Effector CD8-positive, alpha-beta T cell (primary cell): Measurements from ENCODE around the gene LLPH.
A peak's percentile ranks its signal among the peaks of the same experiment; 100 is the strongest.

Experiments
- DNase-seq: peaks from one replicate; lab custom pipeline; 2025; lab: John Stamatoyannopoulos, UW

The LLPH gene

GRCh38 chr12:66092559-66093269 lies 37.8 kb downstream of the LLPH start:
- no peak for DNase-seq

- no peak for DNase-seq
These were observed 40.4 kb downstream of the LLPH start for GRCh38 chr12:66090157-66090556.

- DNase-seq, result peak; percentile 14
These were observed 43.1 kb downstream of the LLPH start for GRCh38 chr12:66087365-66087943.

- no peak for DNase-seq
These were observed 44.6 kb downstream of the LLPH start for GRCh38 chr12:66085998-66086397.

GRCh38 chr12:66085213-66085612 lies 45.3 kb downstream of the LLPH start:
- DNase-seq, result no peak

GRCh38 chr12:66083766-66084165 lies 46.8 kb downstream of the LLPH start:
- no peak for DNase-seq

GRCh38 chr12:66082744-66083143 lies 47.8 kb downstream of the LLPH start:
- no peak for DNase-seq

GRCh38 chr12:66080791-66081190 lies 49.8 kb downstream of the LLPH start:
- no peak for DNase-seq

- DNase-seq, result no peak
These were observed 53.0 kb downstream of the LLPH start for GRCh38 chr12:66077542-66077941.

- no peak for DNase-seq
These were observed 56.0 kb downstream of the LLPH start for GRCh38 chr12:66074561-66074960.

- no peak for DNase-seq
These were observed 58.0 kb downstream of the LLPH start for GRCh38 chr12:66072566-66072965.

GRCh38 chr12:66072135-66072534 lies 58.4 kb downstream of the LLPH start:
- no peak for DNase-seq

GRCh38 chr12:66071549-66071948 lies 59.0 kb downstream of the LLPH start:
- DNase-seq, result no peak

GRCh38 chr12:66070378-66071120 lies 60.0 kb downstream of the LLPH start:
- no peak for DNase-seq

GRCh38 chr12:66066929-66067523 lies 63.5 kb downstream of the LLPH start:
- no peak for DNase-seq
